Hepatocyte (in vitro differentiated cells): ENCODE measurements around the gene ZNF567.

Experiments used
- EZH2phosphoT487 ChIP-seq: fragments of 200-600 bp; sonication (generic); IDR thresholded peaks from one replicate; pipeline ENCODE4 v1.6.1; 2018; ENCODE audit warnings: antibody characterized with exemption, mild to moderate bottlenecking, low read depth, moderate library complexity; ENCODE audit not compliant: unreplicated experiment, severe bottlenecking
- TF ChIP-seq, protein P1 (sequence below): fragments of 200-600 bp; sonication (generic); IDR thresholded peaks from 2 replicates; pipeline ENCODE4 v1.5.1; 2016; ENCODE audit warnings: antibody characterized with exemption, mild to moderate bottlenecking; ENCODE audit not compliant: poor library complexity

DNA sequence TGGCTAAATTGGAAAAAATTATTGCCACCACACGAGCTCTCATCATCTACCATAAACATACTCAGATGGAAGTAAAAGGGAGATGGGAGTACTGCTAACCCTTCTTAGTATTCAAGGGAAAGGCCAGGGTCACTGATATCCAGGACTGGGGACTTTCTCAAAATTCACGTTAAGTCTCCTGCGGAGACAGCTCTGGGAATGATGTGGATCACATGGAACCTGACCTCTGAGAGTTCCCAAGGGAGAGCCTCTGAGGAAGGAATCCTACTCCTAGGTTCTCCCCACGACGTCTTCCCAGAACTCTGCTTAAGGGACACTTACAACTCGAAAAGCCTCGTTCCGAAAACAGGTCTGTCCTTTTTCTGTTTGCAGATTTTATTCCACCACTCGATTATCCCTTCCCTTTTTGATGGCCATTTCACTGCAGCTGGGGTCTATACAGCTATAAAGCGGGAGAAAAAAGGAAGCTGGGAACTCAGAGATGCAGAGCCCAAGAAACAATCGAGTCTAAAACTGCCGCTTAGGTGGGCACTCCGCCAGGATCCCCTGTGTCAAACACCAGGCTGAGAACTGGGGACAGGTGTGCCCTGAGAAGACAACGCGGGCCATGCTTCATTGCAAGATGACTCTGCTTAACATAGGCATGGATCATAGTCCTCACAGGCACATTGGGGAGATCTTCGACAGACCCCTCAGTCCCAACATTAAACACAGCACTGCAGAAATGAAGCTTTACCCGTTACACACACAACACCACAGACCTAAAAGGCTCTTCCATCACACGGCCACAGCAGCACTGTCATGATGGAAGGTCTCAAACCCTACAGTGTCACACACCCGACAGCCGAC is 823 bp upstream of the ZNF567 start:
- TF ChIP-seq, protein P1, sequence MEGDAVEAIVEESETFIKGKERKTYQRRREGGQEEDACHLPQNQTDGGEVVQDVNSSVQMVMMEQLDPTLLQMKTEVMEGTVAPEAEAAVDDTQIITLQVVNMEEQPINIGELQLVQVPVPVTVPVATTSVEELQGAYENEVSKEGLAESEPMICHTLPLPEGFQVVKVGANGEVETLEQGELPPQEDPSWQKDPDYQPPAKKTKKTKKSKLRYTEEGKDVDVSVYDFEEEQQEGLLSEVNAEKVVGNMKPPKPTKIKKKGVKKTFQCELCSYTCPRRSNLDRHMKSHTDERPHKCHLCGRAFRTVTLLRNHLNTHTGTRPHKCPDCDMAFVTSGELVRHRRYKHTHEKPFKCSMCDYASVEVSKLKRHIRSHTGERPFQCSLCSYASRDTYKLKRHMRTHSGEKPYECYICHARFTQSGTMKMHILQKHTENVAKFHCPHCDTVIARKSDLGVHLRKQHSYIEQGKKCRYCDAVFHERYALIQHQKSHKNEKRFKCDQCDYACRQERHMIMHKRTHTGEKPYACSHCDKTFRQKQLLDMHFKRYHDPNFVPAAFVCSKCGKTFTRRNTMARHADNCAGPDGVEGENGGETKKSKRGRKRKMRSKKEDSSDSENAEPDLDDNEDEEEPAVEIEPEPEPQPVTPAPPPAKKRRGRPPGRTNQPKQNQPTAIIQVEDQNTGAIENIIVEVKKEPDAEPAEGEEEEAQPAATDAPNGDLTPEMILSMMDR, result no peak
- TF ChIP-seq EZH2phosphoT487, result no peak
